Calu3 (cell line): ENCODE results near the gene TEAD1. TPM values are rescaled to one million over a fixed set of nuclear protein-coding genes. Genes with fewer than 3 reads are reported as not detected.

ENCODE experiments used
- BruUV-seq: library from RNA; stranded (reverse); fragments of 400-500 nt; replicated peaks from 2 replicates; lab custom pipeline; 2021; lab: Mats Ljungman, UMichigan
- CTCF ChIA-PET: fragments of 300-600 bp; sonication (Branson Sonifier 250); formaldehyde crosslinking; loops from one replicate; lab custom pipeline; 2022; ENCODE audit warnings: antibody characterized with exemption; lab: Charles Lee
- DNase-seq: peaks from one replicate; pipeline ENCODE4 v3.0.0; 2022
- H3K27ac Mint-ChIP-seq: one replicate; pipeline ENCODE4 v1.8.0; 2022; ENCODE audit warnings: mixed read lengths; ENCODE audit not compliant: unreplicated experiment
- H3K27me3 Mint-ChIP-seq: one replicate; pipeline ENCODE4 v1.8.0; 2022; ENCODE audit warnings: mixed read lengths; ENCODE audit not compliant: unreplicated experiment
- H3K36me3 Mint-ChIP-seq: one replicate; pipeline ENCODE4 v1.8.0; 2022; ENCODE audit warnings: mild to moderate bottlenecking, moderate library complexity, mixed read lengths; ENCODE audit not compliant: insufficient read depth, unreplicated experiment
- H3K4me1 Mint-ChIP-seq: one replicate; pipeline ENCODE4 v1.8.0; 2022; ENCODE audit warnings: mild to moderate bottlenecking, low read depth, mixed read lengths; ENCODE audit not compliant: unreplicated experiment
- H3K4me3 Mint-ChIP-seq: one replicate; pipeline ENCODE4 v1.8.0; 2022; ENCODE audit warnings: mild to moderate bottlenecking, low read depth, moderate library complexity, mixed read lengths; ENCODE audit not compliant: unreplicated experiment
- H3K9me3 Mint-ChIP-seq: one replicate; pipeline ENCODE4 v1.8.0; 2022; ENCODE audit warnings: low read depth, mixed read lengths; ENCODE audit not compliant: unreplicated experiment
- intact Hi-C: fragments of 100-400 bp; cut with micrococcal nuclease; formaldehyde crosslinking; loops from one replicate; pipeline ENCODE4 v1.10.0; 2022; ENCODE audit not compliant: unreplicated experiment
- total RNA-seq: library from RNA; stranded (reverse); gene quantifications from 2 replicates; pipeline ENCODE4 v1.2.3, GENCODE V29; 2022
- TF ChIP-seq, protein P1 (sequence below): fragments of 200-600 bp; IDR thresholded peaks from one replicate; pipeline ENCODE4 v1.8.0; 2022; ENCODE audit warnings: antibody characterized with exemption; ENCODE audit not compliant: unreplicated experiment

The TEAD1 gene
- total RNA-seq, 1 experiment from 2014 or later: 104 TPM

GRCh38 chr11:12762278-12762677, 88.1 kb downstream of the TEAD1 start:
- intact Hi-C loops: no loop called here
- Mint-ChIP-seq H3K4me3 (no peak overlapping the region), H3K4me1 (peaks cover 31% of the 10 kb centered on the region), H3K27ac (no peak overlapping the region), H3K9me3 (no peaks in the 10 kb centered on the region), H3K27me3 (no peaks in the 10 kb centered on the region), H3K36me3 (no peaks in the 10 kb centered on the region)
- BruUV-seq: no TSS peak
- no peak for DNase-seq
- TF ChIP-seq, protein P1, sequence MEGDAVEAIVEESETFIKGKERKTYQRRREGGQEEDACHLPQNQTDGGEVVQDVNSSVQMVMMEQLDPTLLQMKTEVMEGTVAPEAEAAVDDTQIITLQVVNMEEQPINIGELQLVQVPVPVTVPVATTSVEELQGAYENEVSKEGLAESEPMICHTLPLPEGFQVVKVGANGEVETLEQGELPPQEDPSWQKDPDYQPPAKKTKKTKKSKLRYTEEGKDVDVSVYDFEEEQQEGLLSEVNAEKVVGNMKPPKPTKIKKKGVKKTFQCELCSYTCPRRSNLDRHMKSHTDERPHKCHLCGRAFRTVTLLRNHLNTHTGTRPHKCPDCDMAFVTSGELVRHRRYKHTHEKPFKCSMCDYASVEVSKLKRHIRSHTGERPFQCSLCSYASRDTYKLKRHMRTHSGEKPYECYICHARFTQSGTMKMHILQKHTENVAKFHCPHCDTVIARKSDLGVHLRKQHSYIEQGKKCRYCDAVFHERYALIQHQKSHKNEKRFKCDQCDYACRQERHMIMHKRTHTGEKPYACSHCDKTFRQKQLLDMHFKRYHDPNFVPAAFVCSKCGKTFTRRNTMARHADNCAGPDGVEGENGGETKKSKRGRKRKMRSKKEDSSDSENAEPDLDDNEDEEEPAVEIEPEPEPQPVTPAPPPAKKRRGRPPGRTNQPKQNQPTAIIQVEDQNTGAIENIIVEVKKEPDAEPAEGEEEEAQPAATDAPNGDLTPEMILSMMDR: no peak
- CTCF ChIA-PET: no interaction called here

DNA sequence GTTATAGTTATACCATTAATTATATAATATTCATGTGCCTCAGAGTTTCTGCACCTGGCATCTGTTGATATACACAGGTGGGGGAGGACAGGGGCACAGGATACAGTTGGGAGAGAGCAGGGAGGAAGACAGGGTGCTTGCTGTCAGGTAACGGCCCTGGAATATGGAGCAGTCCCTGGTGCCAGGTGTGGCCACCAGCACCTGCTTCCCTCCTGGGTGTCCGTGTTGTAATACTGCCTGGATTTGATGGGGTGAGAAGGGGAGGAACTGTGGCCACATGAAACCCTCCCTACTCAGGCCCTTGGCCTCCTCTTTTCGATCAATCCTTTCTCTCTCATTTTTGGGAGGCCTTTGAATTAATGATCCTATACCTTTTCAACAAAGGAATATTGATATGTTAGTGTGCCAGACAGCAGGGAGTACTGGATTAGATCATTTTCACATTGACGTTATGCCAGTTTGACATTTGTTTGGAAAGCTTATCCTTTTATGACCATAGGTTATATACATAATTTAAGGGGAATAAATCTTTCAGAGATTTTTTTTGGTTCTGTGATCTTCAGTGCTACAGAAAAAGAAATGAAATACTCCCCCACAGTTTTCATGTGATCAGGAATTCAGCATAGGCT, 88.6 kb downstream of the TEAD1 start:
- H3K27ac Mint-ChIP-seq: no peak overlapping the region
- TF ChIP-seq, protein P1: no peak
- H3K4me3 Mint-ChIP-seq: no peak overlapping the region
- H3K36me3 Mint-ChIP-seq: no peaks in the 10 kb centered on the region
- no peaks in the 10 kb centered on the region for H3K27me3 Mint-ChIP-seq
- BruUV-seq: no TSS peak
- peaks cover 32% of the 10 kb centered on the region for H3K4me1 Mint-ChIP-seq
- CTCF ChIA-PET: no interaction called here
- no peaks in the 10 kb centered on the region for H3K9me3 Mint-ChIP-seq
- intact Hi-C loops: no loop called here
- DNase-seq: no peak

- no peaks in the 10 kb centered on the region for H3K27me3 Mint-ChIP-seq
- intact Hi-C loops: no loop called here
- TF ChIP-seq, protein P1: no peak
- no peak for DNase-seq
- no TSS peak for BruUV-seq
- H3K9me3 Mint-ChIP-seq: no peaks in the 10 kb centered on the region
- no peak overlapping the region for H3K27ac Mint-ChIP-seq
- CTCF ChIA-PET: no interaction called here
- H3K4me1 Mint-ChIP-seq: peaks cover 33% of the 10 kb centered on the region
- H3K4me3 Mint-ChIP-seq: no peak overlapping the region
- H3K36me3 Mint-ChIP-seq: no peaks in the 10 kb centered on the region
These were observed 90.1 kb downstream of the TEAD1 start for GRCh38 chr11:12764187-12764914.

DNA sequence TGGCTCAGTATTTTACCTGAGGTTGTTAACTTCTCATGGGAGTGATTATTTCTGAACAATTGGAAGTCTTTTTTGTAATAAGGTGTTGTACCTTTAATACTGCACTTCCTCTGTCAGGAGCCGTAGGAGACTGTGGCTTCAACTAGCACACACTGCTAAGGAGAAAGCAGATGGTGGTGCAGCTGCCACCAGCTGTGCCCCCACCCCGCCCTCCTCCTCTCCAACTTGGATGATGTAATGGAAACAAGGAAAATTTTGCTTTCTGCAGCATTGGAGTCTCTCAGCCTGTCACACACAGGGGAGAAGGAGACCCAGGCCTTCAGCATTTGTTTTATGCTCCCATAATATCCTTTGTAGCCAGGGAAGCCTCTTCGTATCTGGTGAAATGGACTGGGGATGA, 91.2 kb downstream of the TEAD1 start:
- intact Hi-C loops: no loop called here
- Mint-ChIP-seq H3K9me3 (no peaks in the 10 kb centered on the region), H3K4me3 (no peak overlapping the region), H3K36me3 (no peaks in the 10 kb centered on the region), H3K27me3 (no peaks in the 10 kb centered on the region), H3K27ac (no peak overlapping the region), H3K4me1 (peaks cover 27% of the 10 kb centered on the region)
- CTCF ChIA-PET: no interaction called here
- TF ChIP-seq, protein P1: no peak
- no peak for DNase-seq
- BruUV-seq: no TSS peak
